Memory B cell (primary cell): ENCODE results near the gene SLC6A6.

Source experiments
- ATAC-seq: fragments of 150-1000 bp; cut with Tn5 transposase; 2 replicates; pipeline ENCODE4 v1.10.0; 2021; ENCODE audit warnings: low read depth, mild to moderate bottlenecking, moderate library complexity
- DNase-seq, 2 donors: peaks; one replicate each; pipeline ENCODE4 v3.0.0; 2022; ENCODE audit warnings: low spot score in 2 of 2
- H3K27ac Mint-ChIP-seq: one replicate; pipeline ENCODE4 v1.8.0; 2022; ENCODE audit warnings: mild to moderate bottlenecking, moderate library complexity, mixed read lengths
- H3K27me3 Mint-ChIP-seq: one replicate; pipeline ENCODE4 v1.8.0; 2022; ENCODE audit warnings: mixed read lengths
- H3K36me3 Mint-ChIP-seq: one replicate; pipeline ENCODE4 v1.8.0; 2022; ENCODE audit warnings: mild to moderate bottlenecking, mixed read lengths
- H3K4me1 Mint-ChIP-seq: one replicate; pipeline ENCODE4 v1.8.0; 2022; ENCODE audit warnings: mixed read lengths
- H3K4me3 Mint-ChIP-seq: one replicate; pipeline ENCODE4 v1.8.0; 2022; ENCODE audit warnings: mild to moderate bottlenecking, moderate library complexity, mixed read lengths
- H3K9me3 Mint-ChIP-seq: one replicate; pipeline ENCODE4 v1.8.0; 2022; ENCODE audit warnings: mixed read lengths

SLC6A6 gene

GRCh38 chr3:14471016-14471415 is 68.6 kb downstream of the SLC6A6 start:
- Mint-ChIP-seq H3K4me1 (peaks cover 7% of the 10 kb centered on the region), H3K36me3 (peaks cover 23% of the 10 kb centered on the region), H3K27ac (no peak overlapping the region), H3K4me3 (no peak overlapping the region), H3K9me3 (no peaks in the 10 kb centered on the region), H3K27me3 (no peaks in the 10 kb centered on the region)
- DNase-seq, result no peak
- ATAC-seq, result no peak

- DNase-seq (no peak), ATAC-seq (no peak)
- H3K4me3 Mint-ChIP-seq, result no peak overlapping the region
- peaks cover 7% of the 10 kb centered on the region for H3K4me1 Mint-ChIP-seq
- no peaks in the 10 kb centered on the region for H3K9me3 Mint-ChIP-seq
- H3K27ac Mint-ChIP-seq, result no peak overlapping the region
- peaks cover 26% of the 10 kb centered on the region for H3K36me3 Mint-ChIP-seq
- no peaks in the 10 kb centered on the region for H3K27me3 Mint-ChIP-seq
Observed at GRCh38 chr3:14471690-14472089, 69.3 kb downstream of the SLC6A6 start.

GRCh38 chr3:14472471-14473351 is 70.3 kb downstream of the SLC6A6 start:
- DNase-seq, result no peak
- ATAC-seq, result no peak
- Mint-ChIP-seq H3K36me3 (peaks cover 31% of the 10 kb centered on the region), H3K4me3 (no peak overlapping the region), H3K27me3 (no peaks in the 10 kb centered on the region), H3K4me1 (peaks cover 6% of the 10 kb centered on the region), H3K27ac (no peak overlapping the region), H3K9me3 (no peaks in the 10 kb centered on the region)

- peaks cover 3% of the 10 kb centered on the region for H3K4me1 Mint-ChIP-seq
- no peak overlapping the region for H3K27ac Mint-ChIP-seq
- H3K9me3 Mint-ChIP-seq, result no peaks in the 10 kb centered on the region
- no peak overlapping the region for H3K4me3 Mint-ChIP-seq
- no peaks in the 10 kb centered on the region for H3K27me3 Mint-ChIP-seq
- H3K36me3 Mint-ChIP-seq, result peaks cover 37% of the 10 kb centered on the region
- no peak for ATAC-seq
- no peak for DNase-seq
Observed at GRCh38 chr3:14473411-14473891, 71.0 kb downstream of the SLC6A6 start.

GRCh38 chr3:14474363-14475081 is 72.1 kb downstream of the SLC6A6 start:
- H3K9me3 Mint-ChIP-seq, result no peaks in the 10 kb centered on the region
- no peak for DNase-seq
- no peaks in the 10 kb centered on the region for H3K27me3 Mint-ChIP-seq
- no peak overlapping the region for H3K4me3 Mint-ChIP-seq
- peaks cover 43% of the 10 kb centered on the region for H3K36me3 Mint-ChIP-seq
- H3K27ac Mint-ChIP-seq, result no peak overlapping the region
- ATAC-seq, result no peak
- peaks cover 3% of the 10 kb centered on the region for H3K4me1 Mint-ChIP-seq

GRCh38 chr3:14475621-14476020 is 73.2 kb downstream of the SLC6A6 start:
- peaks cover 44% of the 10 kb centered on the region for H3K36me3 Mint-ChIP-seq

GRCh38 chr3:14476583-14477265 is 74.3 kb downstream of the SLC6A6 start:
- ATAC-seq, result no peak
- peaks cover 3% of the 10 kb centered on the region for H3K4me1 Mint-ChIP-seq

More at GRCh38 chr3:14475621-14476020, 73.2 kb downstream of the SLC6A6 start:
- no peak for ATAC-seq
- no peak overlapping the region for H3K4me3 Mint-ChIP-seq
- no peaks in the 10 kb centered on the region for H3K27me3 Mint-ChIP-seq
- no peaks in the 10 kb centered on the region for H3K9me3 Mint-ChIP-seq
- no peak overlapping the region for H3K27ac Mint-ChIP-seq
- DNase-seq, result no peak
- H3K4me1 Mint-ChIP-seq, result peaks cover 3% of the 10 kb centered on the region

GRCh38 chr3:14477311-14477935 is 75.0 kb downstream of the SLC6A6 start:
- H3K27me3 Mint-ChIP-seq, result no peaks in the 10 kb centered on the region
- no peak overlapping the region for H3K4me3 Mint-ChIP-seq
- DNase-seq (no peak), ATAC-seq (no peak)
- H3K27ac Mint-ChIP-seq, result no peak overlapping the region
- peaks cover 3% of the 10 kb centered on the region for H3K4me1 Mint-ChIP-seq
- H3K36me3 Mint-ChIP-seq, result peaks cover 52% of the 10 kb centered on the region
- H3K9me3 Mint-ChIP-seq, result no peaks in the 10 kb centered on the region

More at GRCh38 chr3:14476583-14477265, 74.3 kb downstream of the SLC6A6 start:
- DNase-seq, result no peak
- Mint-ChIP-seq H3K36me3 (peaks cover 53% of the 10 kb centered on the region), H3K9me3 (no peaks in the 10 kb centered on the region), H3K4me3 (no peak overlapping the region), H3K27me3 (no peaks in the 10 kb centered on the region), H3K27ac (no peak overlapping the region)

GRCh38 chr3:14478956-14479550 is 76.6 kb downstream of the SLC6A6 start:
- DNase-seq, result no peak
- ATAC-seq, result no peak
- Mint-ChIP-seq H3K27me3 (no peaks in the 10 kb centered on the region), H3K9me3 (no peaks in the 10 kb centered on the region), H3K4me1 (no peaks in the 10 kb centered on the region), H3K36me3 (peaks cover 51% of the 10 kb centered on the region), H3K27ac (no peak overlapping the region), H3K4me3 (no peak overlapping the region)

- H3K9me3 Mint-ChIP-seq, result no peaks in the 10 kb centered on the region
- H3K4me1 Mint-ChIP-seq, result no peaks in the 10 kb centered on the region
- no peak overlapping the region for H3K4me3 Mint-ChIP-seq
- peaks cover 53% of the 10 kb centered on the region for H3K36me3 Mint-ChIP-seq
- H3K27ac Mint-ChIP-seq, result no peak overlapping the region
- ATAC-seq (no peak), DNase-seq (no peak)
- no peaks in the 10 kb centered on the region for H3K27me3 Mint-ChIP-seq
Observed at GRCh38 chr3:14479591-14479990, 77.2 kb downstream of the SLC6A6 start.

- no peak for ATAC-seq
- H3K27me3 Mint-ChIP-seq, result no peaks in the 10 kb centered on the region
Observed at GRCh38 chr3:14480207-14481017, 78.0 kb downstream of the SLC6A6 start.

GRCh38 chr3:14481018-14481645 is 78.7 kb downstream of the SLC6A6 start:
- no peak overlapping the region for H3K27ac Mint-ChIP-seq
- ATAC-seq (no peak), DNase-seq (no peak)
- H3K9me3 Mint-ChIP-seq, result no peaks in the 10 kb centered on the region
- no peaks in the 10 kb centered on the region for H3K4me1 Mint-ChIP-seq
- no peaks in the 10 kb centered on the region for H3K27me3 Mint-ChIP-seq
- no peak overlapping the region for H3K4me3 Mint-ChIP-seq
- peaks cover 54% of the 10 kb centered on the region for H3K36me3 Mint-ChIP-seq

More at GRCh38 chr3:14480207-14481017, 78.0 kb downstream of the SLC6A6 start:
- Mint-ChIP-seq H3K36me3 (peaks cover 55% of the 10 kb centered on the region), H3K9me3 (no peaks in the 10 kb centered on the region), H3K27ac (no peak overlapping the region), H3K4me3 (no peak overlapping the region), H3K4me1 (no peaks in the 10 kb centered on the region)
- no peak for DNase-seq
